PC-9 (cell line): ENCODE results near the gene B3GAT1.

Experiments
- EZH2 ChIP-seq: fragments of 200-600 bp; sonication (generic); IDR thresholded peaks from 2 replicates; pipeline ENCODE4 v1.8.0; 2017; ENCODE audit warnings: antibody characterized with exemption, low read depth
- TF ChIP-seq, protein P1 (sequence below): fragments of 200-600 bp; sonication (generic); conservative IDR thresholded peaks from 2 replicates; pipeline ENCODE4 v1.6.1; 2017; ENCODE audit warnings: mixed run types, antibody characterized with exemption, mild to moderate bottlenecking, moderate library complexity

DNA sequence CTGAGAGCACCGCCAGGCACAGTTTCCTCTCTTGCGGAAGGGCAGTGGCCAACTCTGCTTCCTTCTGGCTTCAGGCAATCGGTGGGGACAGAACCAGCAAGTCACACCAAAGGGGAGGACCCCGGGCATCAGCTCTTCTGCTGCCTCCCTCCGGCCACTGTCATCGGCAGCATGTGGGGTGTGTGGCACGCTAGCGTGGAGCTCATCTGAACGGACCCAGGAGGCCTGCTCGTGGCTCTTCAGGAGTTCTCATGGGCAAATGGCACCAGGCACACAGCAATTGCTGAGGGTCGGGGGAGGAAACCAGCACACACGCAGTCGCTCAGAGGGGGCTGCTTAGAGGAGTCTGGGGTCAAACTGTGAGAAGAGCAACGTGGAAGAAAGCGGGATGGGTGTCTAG, 26.9 kb downstream of the B3GAT1 start:
- TF ChIP-seq, protein P1, sequence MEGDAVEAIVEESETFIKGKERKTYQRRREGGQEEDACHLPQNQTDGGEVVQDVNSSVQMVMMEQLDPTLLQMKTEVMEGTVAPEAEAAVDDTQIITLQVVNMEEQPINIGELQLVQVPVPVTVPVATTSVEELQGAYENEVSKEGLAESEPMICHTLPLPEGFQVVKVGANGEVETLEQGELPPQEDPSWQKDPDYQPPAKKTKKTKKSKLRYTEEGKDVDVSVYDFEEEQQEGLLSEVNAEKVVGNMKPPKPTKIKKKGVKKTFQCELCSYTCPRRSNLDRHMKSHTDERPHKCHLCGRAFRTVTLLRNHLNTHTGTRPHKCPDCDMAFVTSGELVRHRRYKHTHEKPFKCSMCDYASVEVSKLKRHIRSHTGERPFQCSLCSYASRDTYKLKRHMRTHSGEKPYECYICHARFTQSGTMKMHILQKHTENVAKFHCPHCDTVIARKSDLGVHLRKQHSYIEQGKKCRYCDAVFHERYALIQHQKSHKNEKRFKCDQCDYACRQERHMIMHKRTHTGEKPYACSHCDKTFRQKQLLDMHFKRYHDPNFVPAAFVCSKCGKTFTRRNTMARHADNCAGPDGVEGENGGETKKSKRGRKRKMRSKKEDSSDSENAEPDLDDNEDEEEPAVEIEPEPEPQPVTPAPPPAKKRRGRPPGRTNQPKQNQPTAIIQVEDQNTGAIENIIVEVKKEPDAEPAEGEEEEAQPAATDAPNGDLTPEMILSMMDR, result no peak
- no peak for TF ChIP-seq EZH2
